ENCODE results near the gene SIPA1L3.
"Not testable (repeated sequence)": the region's sequence is repeated elsewhere in the genome, so short reads cannot be mapped to it uniquely, and the experiment has no call there.

SIPA1L3 gene

GRCh38 chr19:37906869-37907734 is at the start of gene SIPA1L3:
SIPA1L3 (plus strand) TSS chr19:37907208; CDS start chr19:38081566, 174,358 bp downstream.
- Mint-ChIP-seq H3K27me3 (no peaks in the 10 kb centered on the region), H3K27ac (peak within 1 kb of the TSS; percentile 96), H3K4me3 (peak within 1 kb of the TSS; percentile 89 to 97), H3K9me3 (no peaks in the 10 kb centered on the region), H3K36me3 (peaks cover 25 to 39% of the 10 kb centered on the region in 2 donors), H3K4me1 (peaks cover 46 to 64% of the 10 kb centered on the region in 2 donors)
- ATAC-seq (replicated peaks) (peak; percentile 95), DNase-seq (peak; percentile 95)

- no peak overlapping the region for H3K27ac Mint-ChIP-seq
- ATAC-seq (replicated peaks), result no peak
Observed at GRCh38 chr19:37864501-37864900, 42.5 kb upstream of the SIPA1L3 start.

GRCh38 chr19:37865930-37866329 is 41.1 kb upstream of the SIPA1L3 start:
- H3K4me3 Mint-ChIP-seq; H3K9me3 Mint-ChIP-seq; DNase-seq; H3K4me1 Mint-ChIP-seq; H3K36me3 Mint-ChIP-seq; ATAC-seq (replicated peaks); H3K27ac Mint-ChIP-seq: not testable (repeated sequence)
- H3K27me3 Mint-ChIP-seq, result peaks cover 21 to 34% of the 10 kb centered on the region in 2 donors

More at GRCh38 chr19:37864501-37864900, 42.5 kb upstream of the SIPA1L3 start:
- Mint-ChIP-seq H3K27me3 (peaks cover 12 to 26% of the 10 kb centered on the region in 2 donors), H3K4me1 (peaks cover 3 to 5% of the 10 kb centered on the region in 2 donors), H3K4me3 (no peak overlapping the region), H3K36me3 (no peaks in the 10 kb centered on the region), H3K9me3 (no peaks in the 10 kb centered on the region)
- DNase-seq, result no peak

- Mint-ChIP-seq H3K27me3 (peaks cover 25 to 39% of the 10 kb centered on the region in 2 donors), H3K9me3 (peaks cover 0 to 4% of the 10 kb centered on the region in 2 donors), H3K27ac (no peak overlapping the region), H3K4me3 (no peak overlapping the region), H3K4me1 (peaks cover 3 to 5% of the 10 kb centered on the region in 2 donors), H3K36me3 (no peaks in the 10 kb centered on the region)
- ATAC-seq (replicated peaks) (no peak), DNase-seq (no peak)
Observed at GRCh38 chr19:37867831-37868230, 39.2 kb upstream of the SIPA1L3 start.

- peaks cover 25 to 40% of the 10 kb centered on the region in 2 donors for H3K27me3 Mint-ChIP-seq
- H3K27ac Mint-ChIP-seq, result no peak overlapping the region
- no peaks in the 10 kb centered on the region for H3K36me3 Mint-ChIP-seq
- H3K4me3 Mint-ChIP-seq, result no peak overlapping the region
- ATAC-seq (replicated peaks) (no peak), DNase-seq (no peak)
- peaks cover 0 to 4% of the 10 kb centered on the region in 2 donors for H3K9me3 Mint-ChIP-seq
- peaks cover 3 to 4% of the 10 kb centered on the region in 2 donors for H3K4me1 Mint-ChIP-seq
Observed at GRCh38 chr19:37869766-37870340, 37.2 kb upstream of the SIPA1L3 start.

GRCh38 chr19:37872383-37872782 is 34.6 kb upstream of the SIPA1L3 start:
- H3K4me3 Mint-ChIP-seq, result no peak overlapping the region
- H3K27me3 Mint-ChIP-seq, result peaks cover 25 to 33% of the 10 kb centered on the region in 2 donors
- no peak for ATAC-seq (replicated peaks)
- no peaks in the 10 kb centered on the region for H3K4me1 Mint-ChIP-seq
- H3K27ac Mint-ChIP-seq, result no peak overlapping the region
- H3K9me3 Mint-ChIP-seq, result peaks cover 0 to 4% of the 10 kb centered on the region in 2 donors
- no peaks in the 10 kb centered on the region for H3K36me3 Mint-ChIP-seq
- no peak for DNase-seq

GRCh38 chr19:37874784-37875183 is 32.2 kb upstream of the SIPA1L3 start:
- Mint-ChIP-seq H3K4me3 (no peak overlapping the region), H3K27ac (no peak overlapping the region), H3K36me3 (no peaks in the 10 kb centered on the region), H3K27me3 (peaks cover 15 to 20% of the 10 kb centered on the region in 2 donors), H3K9me3 (peaks cover 0 to 3% of the 10 kb centered on the region in 2 donors), H3K4me1 (no peaks in the 10 kb centered on the region)
- DNase-seq (no peak), ATAC-seq (replicated peaks) (no peak)

- ATAC-seq (replicated peaks) (no peak), DNase-seq (no peak)
- no peak overlapping the region for H3K4me3 Mint-ChIP-seq
- no peak overlapping the region for H3K27ac Mint-ChIP-seq
- no peaks in the 10 kb centered on the region for H3K36me3 Mint-ChIP-seq
- no peaks in the 10 kb centered on the region for H3K4me1 Mint-ChIP-seq
- H3K9me3 Mint-ChIP-seq, result no peaks in the 10 kb centered on the region
- H3K27me3 Mint-ChIP-seq, result peaks cover 9 to 14% of the 10 kb centered on the region in 2 donors
Observed at GRCh38 chr19:37876032-37876431, 31.0 kb upstream of the SIPA1L3 start.

- Mint-ChIP-seq H3K36me3 (no peaks in the 10 kb centered on the region), H3K4me1 (no peaks in the 10 kb centered on the region), H3K27me3 (peaks cover 5 to 8% of the 10 kb centered on the region in 2 donors), H3K4me3 (no peak overlapping the region), H3K9me3 (peaks cover 0 to 2% of the 10 kb centered on the region in 2 donors), H3K27ac (no peak overlapping the region)
- ATAC-seq (replicated peaks) (no peak), DNase-seq (no peak)
Observed at GRCh38 chr19:37877147-37877546, 29.9 kb upstream of the SIPA1L3 start.

GRCh38 chr19:37885392-37885791 is 21.6 kb upstream of the SIPA1L3 start:
- Mint-ChIP-seq H3K4me3 (no peak overlapping the region), H3K9me3 (peaks cover 3 to 7% of the 10 kb centered on the region in 2 donors), H3K36me3 (peaks cover 2 to 3% of the 10 kb centered on the region in 2 donors), H3K27ac (no peak overlapping the region), H3K4me1 (no peaks in the 10 kb centered on the region), H3K27me3 (no peaks in the 10 kb centered on the region)
- DNase-seq (no peak), ATAC-seq (replicated peaks) (no peak)

GRCh38 chr19:37886571-37886970 is 20.4 kb upstream of the SIPA1L3 start:
- peaks cover 3 to 7% of the 10 kb centered on the region in 2 donors for H3K9me3 Mint-ChIP-seq
- no peaks in the 10 kb centered on the region for H3K4me1 Mint-ChIP-seq
- peaks cover 2 to 3% of the 10 kb centered on the region in 2 donors for H3K36me3 Mint-ChIP-seq
- no peak overlapping the region for H3K4me3 Mint-ChIP-seq
- H3K27me3 Mint-ChIP-seq, result peaks cover 2 to 3% of the 10 kb centered on the region in 2 donors
- no peak overlapping the region for H3K27ac Mint-ChIP-seq
- ATAC-seq (replicated peaks) (no peak), DNase-seq (no peak)

- ATAC-seq (replicated peaks), result no peak
- H3K27ac Mint-ChIP-seq, result no peak overlapping the region
- DNase-seq, result no peak
- peaks cover 12% of the 10 kb centered on the region in 2 donors for H3K27me3 Mint-ChIP-seq
- no peak overlapping the region for H3K4me3 Mint-ChIP-seq
- H3K9me3 Mint-ChIP-seq, result no peaks in the 10 kb centered on the region
- H3K36me3 Mint-ChIP-seq, result no peaks in the 10 kb centered on the region
- peaks cover 3 to 4% of the 10 kb centered on the region in 2 donors for H3K4me1 Mint-ChIP-seq
Observed at GRCh38 chr19:37893845-37894575, 13.0 kb upstream of the SIPA1L3 start.

GRCh38 chr19:37896180-37896579 is 10.8 kb upstream of the SIPA1L3 start:
- Mint-ChIP-seq H3K9me3 (no peaks in the 10 kb centered on the region), H3K4me1 (peaks cover 3 to 17% of the 10 kb centered on the region in 2 donors), H3K4me3 (no peak overlapping the region), H3K36me3 (no peaks in the 10 kb centered on the region), H3K27ac (no peak overlapping the region), H3K27me3 (peaks cover 12% of the 10 kb centered on the region in 2 donors)
- DNase-seq (no peak), ATAC-seq (replicated peaks) (no peak)

- H3K36me3 Mint-ChIP-seq, result no peaks in the 10 kb centered on the region
- ATAC-seq (replicated peaks) (no peak), DNase-seq (no peak)
- H3K4me3 Mint-ChIP-seq, result no peak overlapping the region
- H3K27me3 Mint-ChIP-seq, result no peaks in the 10 kb centered on the region
- peaks cover 9 to 26% of the 10 kb centered on the region in 2 donors for H3K4me1 Mint-ChIP-seq
- no peaks in the 10 kb centered on the region for H3K9me3 Mint-ChIP-seq
- no peak overlapping the region for H3K27ac Mint-ChIP-seq
Observed at GRCh38 chr19:37899453-37899852, 7.6 kb upstream of the SIPA1L3 start.

All from stimulated activated naive B cell treated with anti-CD40 and anti-IgM and Interleukin-4, amounts not matched to agents 10 μg/mL and 1 μg/mL and 100 μg/mL, for 72 hours (primary cell).